Skeletal muscle cell (primary cell): Measurements from ENCODE around the gene RNF152.

ENCODE experiments used
- DNase-seq: peaks from one replicate; pipeline ENCODE4 v3.0.0-alpha.2; 2010; ENCODE audit warnings: low read depth
- H3K4me3 ChIP-seq: 2 replicates; pipeline ENCODE4 v1.5.1; 2011; ENCODE audit warnings: low read depth, mild to moderate bottlenecking, control low read depth, low read length, moderate library complexity

RNF152 gene

DNA sequence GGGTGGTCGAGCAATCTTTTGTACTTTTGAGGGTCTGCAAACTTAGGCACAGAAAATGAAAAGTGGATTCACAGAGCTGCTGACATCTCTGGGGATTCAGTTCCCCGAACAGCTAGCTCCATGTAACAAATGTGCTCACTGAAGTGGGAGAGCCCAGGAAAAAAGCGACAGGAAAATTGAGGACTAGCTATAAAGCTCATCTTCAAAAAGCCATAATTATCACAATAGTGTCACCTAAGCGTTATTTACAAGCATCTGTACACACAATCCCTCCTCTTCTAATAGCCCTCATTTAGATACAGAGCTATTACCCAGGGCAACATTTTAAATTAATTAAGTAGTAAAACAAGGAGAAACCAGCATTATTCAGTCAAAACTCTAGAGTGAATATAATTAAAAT is 36.1 kb downstream of the RNF152 start:
- no peak overlapping the region for H3K4me3 ChIP-seq
- DNase-seq: no peak

DNA sequence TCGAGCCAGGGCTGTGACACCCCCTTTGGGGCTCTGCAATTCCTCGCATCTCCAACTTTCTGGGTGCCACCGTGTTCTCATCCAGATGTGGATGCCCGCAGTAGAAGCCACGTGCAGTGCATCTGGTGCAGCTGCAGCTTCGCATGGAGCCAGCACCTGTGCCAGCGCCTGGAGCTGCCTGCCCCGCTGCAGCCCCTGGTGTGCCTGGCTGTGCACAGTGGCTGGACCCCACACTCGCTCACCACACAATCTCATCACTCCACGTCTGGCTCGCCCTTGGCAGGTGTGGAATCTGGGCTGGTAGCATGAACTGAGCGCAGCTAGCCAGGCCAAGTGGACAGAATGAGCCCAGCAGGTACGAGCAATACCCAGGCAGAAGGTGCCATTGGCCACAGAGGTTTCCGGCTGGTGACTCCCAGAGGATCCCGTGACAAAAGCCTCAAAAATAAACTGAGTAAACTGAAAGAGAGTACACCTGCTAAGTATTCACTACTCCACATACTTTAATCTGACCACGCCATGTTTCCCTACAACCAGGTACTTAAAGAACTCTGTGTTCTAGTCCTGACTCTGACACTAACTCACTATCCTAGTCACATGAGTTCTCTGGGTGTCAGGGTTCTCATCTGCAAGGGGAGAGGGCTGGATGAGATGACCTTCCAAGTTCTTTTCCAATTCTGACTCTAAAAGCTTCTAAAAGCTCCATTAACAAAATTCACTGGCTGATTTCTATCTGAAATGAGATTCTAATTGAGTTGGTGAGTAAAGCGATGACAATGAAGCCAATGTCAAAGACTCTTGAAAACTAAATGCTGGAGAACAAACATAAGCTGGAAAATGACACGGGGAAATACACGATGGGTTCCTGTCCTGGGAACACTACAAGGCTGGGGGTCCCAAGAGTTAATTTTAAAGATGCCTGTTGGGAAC is 37.1 kb downstream of the RNF152 start:
- DNase-seq: no peak
- H3K4me3 ChIP-seq: no peak overlapping the region

GRCh38 chr18:61854578-61855448 is 38.0 kb downstream of the RNF152 start:
- H3K4me3 ChIP-seq: no peak overlapping the region
- DNase-seq: no peak

DNA sequence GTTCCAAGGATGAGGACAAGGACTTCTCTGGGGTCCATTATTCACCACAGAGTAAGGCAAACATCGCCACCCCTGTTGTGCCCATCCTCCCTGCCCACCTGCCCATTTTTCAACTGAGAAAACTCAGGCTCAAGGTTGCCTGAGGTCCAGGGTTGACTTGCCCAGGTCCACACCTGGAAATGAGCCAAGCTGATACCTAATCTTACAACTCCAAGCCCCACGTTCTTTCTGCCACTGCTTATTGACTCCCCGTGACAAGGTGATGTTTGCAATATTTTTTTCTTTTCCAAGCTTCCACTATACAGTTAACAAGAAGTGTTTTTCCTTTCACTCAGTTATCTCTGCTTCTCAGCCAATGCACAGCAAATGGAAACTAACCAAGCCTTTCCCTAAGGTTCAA is 39.0 kb downstream of the RNF152 start:
- H3K4me3 ChIP-seq: no peak overlapping the region
- DNase-seq: no peak

- H3K4me3 ChIP-seq: no peak overlapping the region
- no peak for DNase-seq
These were observed 40.3 kb downstream of the RNF152 start for GRCh38 chr18:61852496-61852895.

GRCh38 chr18:61851940-61852451 is 40.8 kb downstream of the RNF152 start:
- H3K4me3 ChIP-seq: no peak overlapping the region
- peak; percentile 51 for DNase-seq

DNA sequence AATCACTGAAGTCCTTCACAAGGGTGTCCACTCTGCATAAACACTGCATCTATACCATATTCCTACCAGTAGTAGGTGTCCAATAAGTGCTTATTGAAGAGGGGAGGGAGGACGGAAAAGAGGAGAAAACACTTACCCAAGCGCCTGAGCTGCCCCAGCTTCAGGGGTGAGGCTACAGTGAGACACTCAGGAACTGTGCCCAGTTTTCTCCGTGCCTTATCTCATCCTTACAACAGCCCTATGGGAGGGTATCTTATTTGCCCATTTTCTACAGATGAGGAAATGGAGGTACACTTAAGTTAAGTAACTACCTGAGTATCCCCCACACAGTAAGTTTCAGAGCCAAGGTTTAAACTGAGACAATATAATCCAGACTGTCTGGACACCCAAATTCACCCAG is 41.5 kb downstream of the RNF152 start:
- DNase-seq: no peak
- H3K4me3 ChIP-seq: no peak overlapping the region

DNA sequence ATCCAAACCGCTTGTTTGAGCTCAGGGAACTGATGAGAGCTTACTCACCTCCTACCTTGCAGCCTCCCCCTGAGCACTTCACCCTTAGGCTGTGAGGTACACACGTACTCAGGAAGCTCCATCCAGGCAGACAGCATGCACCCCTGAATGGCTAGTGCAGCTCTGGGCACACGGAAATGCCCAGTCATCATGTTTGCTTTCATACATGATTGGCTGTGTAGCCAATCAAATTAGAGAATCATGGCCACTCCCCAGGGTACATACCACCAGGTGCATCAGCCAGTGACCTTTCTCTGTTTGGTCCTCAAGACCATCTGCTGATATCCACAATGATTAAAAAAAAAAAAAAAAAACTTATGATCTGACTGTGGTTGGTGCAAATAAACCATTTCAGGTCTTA is 42.1 kb downstream of the RNF152 start:
- no peak overlapping the region for H3K4me3 ChIP-seq
- no peak for DNase-seq

- no peak for DNase-seq
- no peak overlapping the region for H3K4me3 ChIP-seq
These were observed 45.5 kb downstream of the RNF152 start for GRCh38 chr18:61847164-61847791.

DNA sequence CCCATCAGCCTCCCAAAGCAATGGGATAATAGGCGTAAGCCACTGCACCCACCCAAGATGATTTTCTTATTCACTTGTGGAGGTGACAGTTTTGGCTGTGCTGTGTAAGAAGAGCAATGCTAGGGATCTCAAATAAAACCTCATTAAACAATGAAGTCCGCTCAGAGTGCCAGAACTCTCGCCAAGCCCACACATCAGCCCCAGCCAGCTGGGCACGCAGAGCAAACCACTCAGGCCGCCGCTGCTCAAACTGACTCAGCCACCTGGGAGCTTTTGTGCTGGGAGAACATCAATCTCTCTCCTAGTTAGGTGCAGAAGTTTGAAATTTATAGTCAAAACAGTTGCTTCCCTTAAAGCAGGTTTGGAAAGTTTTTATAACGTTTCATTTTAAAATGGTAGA is 47.6 kb downstream of the RNF152 start:
- H3K4me3 ChIP-seq: no peak overlapping the region
- DNase-seq: no peak

DNA sequence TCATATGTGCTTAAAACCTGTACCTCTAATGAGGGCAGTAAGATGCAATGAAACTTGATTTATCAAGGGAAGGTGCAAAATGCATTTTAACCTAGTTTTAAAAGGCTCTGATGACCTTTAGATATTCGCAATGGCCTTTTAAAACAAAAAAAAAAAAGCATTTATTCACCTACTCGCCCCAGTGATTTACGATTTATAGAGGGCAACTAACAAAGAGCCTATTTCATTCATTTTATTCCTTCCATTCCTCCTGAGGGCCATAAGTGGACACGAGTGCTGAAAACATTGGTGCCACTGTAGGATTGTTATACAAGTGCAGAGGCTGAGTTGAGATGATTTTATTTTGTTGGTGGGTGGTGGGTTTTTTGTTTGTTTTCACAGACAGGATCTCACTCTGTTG is 48.1 kb downstream of the RNF152 start:
- H3K4me3 ChIP-seq: no peak overlapping the region
- no peak for DNase-seq

- no peak overlapping the region for H3K4me3 ChIP-seq
- no peak for DNase-seq
These were observed 50.7 kb downstream of the RNF152 start for GRCh38 chr18:61842146-61842545.

DNA sequence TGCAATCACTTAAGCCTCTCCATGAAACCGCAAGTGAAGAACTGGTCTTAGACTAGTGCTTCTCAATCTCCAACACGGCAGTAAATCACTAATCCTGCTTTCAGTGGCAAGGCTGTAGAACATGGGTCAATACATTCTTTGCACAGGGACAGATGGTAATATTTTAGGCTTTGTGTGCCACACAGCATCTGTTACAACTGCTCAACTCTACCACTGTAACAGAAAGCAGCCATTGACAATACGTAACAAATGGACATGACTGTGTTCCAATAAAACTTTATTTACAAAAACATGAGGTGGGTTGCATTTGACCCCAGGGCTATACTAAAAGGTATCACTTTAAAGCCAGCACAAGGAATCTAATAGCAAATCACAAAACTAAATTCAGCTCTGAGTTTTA is 51.1 kb downstream of the RNF152 start:
- no peak overlapping the region for H3K4me3 ChIP-seq
- DNase-seq: no peak

- H3K4me3 ChIP-seq: no peak overlapping the region
These were observed 52.5 kb downstream of the RNF152 start for GRCh38 chr18:61840324-61840723.

GRCh38 chr18:61838521-61838920 is 54.3 kb downstream of the RNF152 start:
- no peak for DNase-seq

More at GRCh38 chr18:61840324-61840723, 52.5 kb downstream of the RNF152 start:
- no peak for DNase-seq

DNA sequence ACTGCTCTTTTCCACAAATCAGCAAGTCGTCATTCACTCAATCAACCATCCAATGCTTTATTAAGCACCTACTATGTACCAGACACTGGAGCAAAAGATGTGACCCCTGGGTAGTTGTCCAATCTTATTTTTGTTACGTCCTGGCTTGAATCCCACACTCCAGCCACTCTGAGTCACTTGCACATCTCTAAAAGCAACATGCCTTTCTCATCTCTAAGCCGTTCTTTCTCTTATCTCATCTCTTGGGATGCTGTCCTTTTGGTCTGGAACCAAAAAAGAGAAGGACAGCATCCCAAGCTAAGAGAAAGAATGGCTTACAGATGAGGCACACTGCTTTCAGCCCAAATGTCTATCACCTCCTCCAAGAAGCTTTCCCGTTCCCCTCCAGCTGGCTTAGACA is 58.8 kb downstream of the RNF152 start:
- no peak for DNase-seq
- no peak overlapping the region for H3K4me3 ChIP-seq

More at GRCh38 chr18:61838521-61838920, 54.3 kb downstream of the RNF152 start:
- no peak overlapping the region for H3K4me3 ChIP-seq

- DNase-seq: no peak
These were observed 59.4 kb downstream of the RNF152 start for GRCh38 chr18:61833387-61833786.

DNA sequence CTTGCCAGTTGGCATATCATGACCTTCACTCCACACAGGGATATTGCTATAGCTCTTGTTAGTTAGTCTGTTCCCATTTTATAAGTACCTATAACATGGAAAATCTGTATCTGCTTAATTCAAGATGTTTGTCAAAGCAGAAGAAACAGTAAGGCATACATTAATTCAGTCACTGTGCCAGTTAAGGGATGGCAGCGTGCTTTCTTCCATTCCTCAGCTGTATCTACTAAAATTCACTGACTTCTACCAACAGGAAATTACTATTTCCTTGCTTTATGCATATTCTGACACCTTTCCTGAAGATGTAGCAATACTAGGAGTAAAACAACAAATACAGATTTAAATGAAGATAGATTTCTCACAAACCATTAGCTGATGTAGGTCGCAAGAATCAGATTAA is 59.9 kb downstream of the RNF152 start:
- H3K4me3 ChIP-seq: no peak overlapping the region
- DNase-seq: no peak

More at GRCh38 chr18:61833387-61833786, 59.4 kb downstream of the RNF152 start:
- no peak overlapping the region for H3K4me3 ChIP-seq

DNA sequence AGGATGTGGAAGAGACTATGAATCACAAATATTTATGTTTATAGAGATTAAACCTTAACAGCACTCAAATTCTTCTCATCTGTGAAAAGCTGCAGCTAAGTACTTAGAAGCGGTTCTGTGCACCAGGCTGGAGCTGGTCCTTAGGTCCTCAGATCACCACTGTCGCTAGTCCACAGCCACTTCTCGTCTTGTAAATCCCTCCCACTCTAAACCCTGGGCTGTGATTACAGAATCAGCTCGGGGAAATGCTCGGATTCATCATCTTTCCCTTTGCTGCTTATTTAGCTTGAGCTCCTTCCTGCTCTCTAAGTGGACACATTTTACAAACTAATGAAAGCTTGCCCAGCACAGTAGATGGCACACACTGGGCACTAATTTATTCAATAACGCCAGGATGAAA is 61.7 kb downstream of the RNF152 start:
- no peak for DNase-seq
- no peak overlapping the region for H3K4me3 ChIP-seq

DNA sequence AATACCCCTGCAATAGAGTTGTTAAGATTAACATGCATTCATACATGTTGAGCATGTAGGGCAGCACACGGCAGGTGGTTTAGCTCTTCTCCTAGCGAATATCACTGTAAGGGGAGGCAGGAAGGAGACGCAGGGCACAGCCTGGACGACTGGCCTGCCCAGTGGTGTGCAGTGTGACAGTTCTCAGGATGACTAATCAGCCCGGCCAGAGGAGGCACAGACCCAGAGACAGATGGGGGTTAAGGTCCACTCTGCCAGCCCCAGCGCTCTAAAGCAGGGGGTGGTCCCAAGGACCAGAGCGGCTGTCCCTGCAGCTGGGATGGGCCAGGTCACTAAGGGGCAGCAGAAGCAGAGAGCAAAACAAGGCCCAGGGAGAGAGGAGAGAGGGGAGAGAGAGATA is 63.7 kb downstream of the RNF152 start:
- DNase-seq: no peak
- H3K4me3 ChIP-seq: no peak overlapping the region
